A673 (cell line): ENCODE results near the gene GATAD2B. TPM values are rescaled to one million over a fixed set of nuclear protein-coding genes. Genes with fewer than 3 reads are reported as not detected.

Experiments
- BruUV-seq: library from RNA; stranded (reverse); fragments of 400-500 nt; replicated peaks from 2 replicates; lab custom pipeline; 2021; lab: Mats Ljungman, UMichigan
- CTCF ChIA-PET: fragments of 300-600 bp; sonication (Branson Sonifier 250); formaldehyde crosslinking; loops from one replicate; lab custom pipeline; 2022; ENCODE audit warnings: antibody characterized with exemption; lab: Charles Lee
- POLR2A ChIA-PET: fragments of 300-600 bp; sonication (Branson Sonifier 250); formaldehyde crosslinking; loops from one replicate; lab custom pipeline; 2022; ENCODE audit warnings: antibody characterized with exemption; ENCODE audit not compliant: low non-redundant PET; lab: Charles Lee
- DNase-seq: peaks from one replicate; pipeline ENCODE4 v3.0.0-alpha.2; 2015; ENCODE audit warnings: low spot score
- H3K27ac ChIP-seq: fragments of 200-600 bp; sonication (generic); 2 replicates; pipeline ENCODE4 v1.5.1; 2016; ENCODE audit warnings: mixed run types, low read depth, mild to moderate bottlenecking, mixed read lengths, antibody characterized with exemption, low read length; ENCODE audit not compliant: poor library complexity, severe bottlenecking
- H3K27me3 ChIP-seq: fragments of 200-600 bp; sonication (generic); replicated peaks from 2 replicates; pipeline ENCODE4 v1.6.1; 2017; ENCODE audit warnings: mixed run types, low read depth, mild to moderate bottlenecking, mixed read lengths, antibody characterized with exemption, low read length; ENCODE audit not compliant: insufficient read depth, poor library complexity
- H3K36me3 ChIP-seq: fragments of 200-600 bp; sonication (generic); 2 replicates; pipeline ENCODE4 v1.6.1; 2016; ENCODE audit warnings: mixed run types, mild to moderate bottlenecking, mixed read lengths, antibody characterized with exemption, low read length; ENCODE audit not compliant: insufficient read depth, poor library complexity, severe bottlenecking
- H3K4me1 ChIP-seq: fragments of 200-600 bp; sonication (generic); 2 replicates; pipeline ENCODE4 v1.6.1; 2017; ENCODE audit warnings: mixed run types, mild to moderate bottlenecking, mixed read lengths, antibody characterized with exemption, low read length; ENCODE audit not compliant: insufficient read depth, poor library complexity, severe bottlenecking
- H3K4me3 ChIP-seq: fragments of 200-600 bp; sonication (generic); 2 replicates; pipeline ENCODE4 v1.5.1; 2016; ENCODE audit warnings: low read depth, mixed run types, mild to moderate bottlenecking, mixed read lengths, low read length; ENCODE audit not compliant: poor library complexity, severe bottlenecking
- H3K9me3 ChIP-seq: fragments of 200-600 bp; sonication (generic); 2 replicates; pipeline ENCODE4 v1.6.1; 2016; ENCODE audit warnings: mixed run types, low read depth, mild to moderate bottlenecking, mixed read lengths, antibody characterized with exemption, low read length; ENCODE audit not compliant: poor library complexity, severe bottlenecking
- CTCF ChIP-seq: fragments of 300-800, 200-600 bp; sonication (generic); conservative IDR thresholded peaks from 2 replicates; pipeline ENCODE4 v1.5.1; 2017; ENCODE audit warnings: low read depth, mild to moderate bottlenecking, antibody characterized with exemption, low read length, moderate library complexity, mixed read lengths
- EZH2 ChIP-seq: fragments of 200-600 bp; sonication (generic); IDR thresholded peaks from 2 replicates; pipeline ENCODE4 v1.6.1; 2017; ENCODE audit warnings: borderline replicate concordance, low read depth, mild to moderate bottlenecking, mixed read lengths, antibody characterized with exemption, low read length; ENCODE audit not compliant: poor library complexity, severe bottlenecking
- intact Hi-C: fragments of 100-400 bp; cut with micrococcal nuclease; formaldehyde crosslinking; loops from one replicate; pipeline ENCODE4 v1.10.0; 2022; ENCODE audit not compliant: unreplicated experiment
- total RNA-seq: library from RNA; stranded (reverse); gene quantifications from 2 replicates; pipeline ENCODE4 v1.2.3, GENCODE V29; 2021

GATAD2B gene
- total RNA-seq, 1 experiment from 2014 or later, result 58.8 TPM

GRCh38 chr1:153805886-153806719 is 116.7 kb downstream of the GATAD2B start:
- no TSS peak for BruUV-seq
- Histone ChIP-seq H3K4me1 (peaks cover 7% of the 10 kb centered on the region), H3K27me3 (no peaks in the 10 kb centered on the region), H3K4me3 (no peak overlapping the region), H3K9me3 (no peaks in the 10 kb centered on the region), H3K27ac (peak overlapping the region; percentile 55), H3K36me3 (peaks cover 29% of the 10 kb centered on the region)
- no peak for TF ChIP-seq EZH2
- no peak for TF ChIP-seq CTCF
- ChIA-PET POLR2A (interaction anchor here (0.6 kb wide), 1 partner anchor 18 kb away, joined by 3 read pairs; no protein-coding TSS in a partner anchor), CTCF (no interaction called here)
- DNase-seq, result no peak
- intact Hi-C loops, result no loop called here

GRCh38 chr1:153805042-153805745 is 117.6 kb downstream of the GATAD2B start:
- no peak overlapping the region for H3K4me3 ChIP-seq
- peaks cover 7% of the 10 kb centered on the region for H3K4me1 ChIP-seq
- no peaks in the 10 kb centered on the region for H3K27me3 ChIP-seq
- no peak for TF ChIP-seq CTCF
- TF ChIP-seq EZH2, result no peak
- ChIA-PET POLR2A (no interaction called here), CTCF (no interaction called here)
- H3K27ac ChIP-seq, result peak overlapping the region; percentile 55
- H3K36me3 ChIP-seq, result peaks cover 26% of the 10 kb centered on the region
- peak; percentile 39 for DNase-seq
- intact Hi-C loops, result no loop called here
- no TSS peak for BruUV-seq
- H3K9me3 ChIP-seq, result no peaks in the 10 kb centered on the region

- TF ChIP-seq EZH2 (no peak), CTCF (no peak)
- ChIA-PET CTCF (no interaction called here), POLR2A (no interaction called here)
- no peak for DNase-seq
- BruUV-seq, result no TSS peak
- H3K4me3 ChIP-seq, result no peak overlapping the region
- H3K9me3 ChIP-seq, result no peaks in the 10 kb centered on the region
- H3K36me3 ChIP-seq, result peaks cover 17% of the 10 kb centered on the region
- H3K27me3 ChIP-seq, result no peaks in the 10 kb centered on the region
- no peak overlapping the region for H3K27ac ChIP-seq
- intact Hi-C loops, result no loop called here
- H3K4me1 ChIP-seq, result peaks cover 7% of the 10 kb centered on the region
These were observed 118.7 kb downstream of the GATAD2B start for GRCh38 chr1:153804112-153804511.
